ENCODE results near the gene USP32.

The USP32 gene

DNA sequence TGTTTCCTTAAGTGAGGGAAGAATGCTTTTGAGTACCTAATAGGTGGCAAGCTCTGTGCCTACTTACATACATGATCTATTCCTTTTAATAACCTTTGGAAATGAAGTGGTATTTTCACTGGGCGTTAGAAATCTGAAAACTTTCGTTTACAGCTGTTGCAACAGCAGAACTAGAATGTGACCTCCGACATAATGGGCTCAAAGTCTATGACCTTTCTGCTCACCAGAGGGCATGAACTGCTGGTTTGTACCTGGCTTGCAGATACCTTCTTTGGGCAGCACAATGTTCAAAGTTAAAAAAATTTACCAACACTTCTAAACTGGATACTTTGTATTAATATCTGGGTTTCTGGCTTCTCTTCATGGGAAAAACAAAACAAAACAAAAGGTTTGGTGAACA is 217.9 kb downstream of the USP32 start:
- no peak for DNase-seq (ENCODE audit: low read depth)
- TF ChIP-seq, protein P1, sequence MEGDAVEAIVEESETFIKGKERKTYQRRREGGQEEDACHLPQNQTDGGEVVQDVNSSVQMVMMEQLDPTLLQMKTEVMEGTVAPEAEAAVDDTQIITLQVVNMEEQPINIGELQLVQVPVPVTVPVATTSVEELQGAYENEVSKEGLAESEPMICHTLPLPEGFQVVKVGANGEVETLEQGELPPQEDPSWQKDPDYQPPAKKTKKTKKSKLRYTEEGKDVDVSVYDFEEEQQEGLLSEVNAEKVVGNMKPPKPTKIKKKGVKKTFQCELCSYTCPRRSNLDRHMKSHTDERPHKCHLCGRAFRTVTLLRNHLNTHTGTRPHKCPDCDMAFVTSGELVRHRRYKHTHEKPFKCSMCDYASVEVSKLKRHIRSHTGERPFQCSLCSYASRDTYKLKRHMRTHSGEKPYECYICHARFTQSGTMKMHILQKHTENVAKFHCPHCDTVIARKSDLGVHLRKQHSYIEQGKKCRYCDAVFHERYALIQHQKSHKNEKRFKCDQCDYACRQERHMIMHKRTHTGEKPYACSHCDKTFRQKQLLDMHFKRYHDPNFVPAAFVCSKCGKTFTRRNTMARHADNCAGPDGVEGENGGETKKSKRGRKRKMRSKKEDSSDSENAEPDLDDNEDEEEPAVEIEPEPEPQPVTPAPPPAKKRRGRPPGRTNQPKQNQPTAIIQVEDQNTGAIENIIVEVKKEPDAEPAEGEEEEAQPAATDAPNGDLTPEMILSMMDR (IDR thresholded peaks at IDR 0.05; ENCODE audit: control insufficient read depth, insufficient read depth, low read depth, low read length, missing control alignments), result no peak
- no peak overlapping the region for H3K4me3 ChIP-seq (ENCODE audit: control insufficient read depth, low read depth, low read length)

DNA sequence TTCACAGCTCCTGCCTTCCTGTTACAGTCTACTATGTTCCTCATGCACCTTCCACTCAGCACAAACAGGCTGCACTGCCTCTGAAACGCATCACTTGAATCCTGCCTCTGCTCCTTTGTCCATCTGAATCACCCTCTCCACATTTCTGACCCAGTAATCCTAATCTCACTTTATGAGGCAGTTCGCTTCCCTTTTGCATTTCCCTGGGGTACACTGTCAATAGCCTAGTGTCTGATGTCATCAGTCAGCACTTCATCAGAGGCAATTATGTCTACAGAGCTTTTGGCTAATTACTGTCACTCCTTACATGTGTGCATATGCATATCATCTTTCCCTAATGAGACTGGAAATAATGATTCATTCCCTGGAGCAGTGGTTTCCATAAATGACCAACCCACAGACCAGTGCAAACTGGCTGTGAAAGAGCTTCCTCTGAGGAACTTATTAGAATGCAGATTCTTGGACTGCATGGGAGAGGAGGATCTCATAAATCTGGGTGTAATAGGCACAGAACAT is 218.6 kb downstream of the USP32 start:
- no peak overlapping the region for H3K4me3 ChIP-seq (ENCODE audit: control insufficient read depth, low read depth, low read length)
- TF ChIP-seq, protein P1 (IDR thresholded peaks at IDR 0.05; ENCODE audit: control insufficient read depth, insufficient read depth, low read depth, low read length, missing control alignments), result no peak
- peak; percentile 27 for DNase-seq (ENCODE audit: low read depth)

DNA sequence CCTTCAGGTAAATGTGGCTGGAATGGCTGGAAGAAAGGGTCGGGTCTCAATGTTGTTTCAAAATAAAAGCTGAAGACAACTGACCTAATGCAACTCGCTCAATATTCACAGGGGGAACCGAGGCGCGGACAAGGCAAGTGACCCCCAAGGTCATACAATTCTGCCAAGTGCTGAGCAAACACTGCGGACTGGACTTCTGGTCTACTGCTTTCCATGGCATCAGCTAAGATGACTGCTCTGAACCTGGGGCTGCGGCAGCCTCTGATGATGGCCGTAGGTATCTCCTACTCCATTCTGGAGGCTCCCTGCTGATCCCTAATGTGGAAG is 220.2 kb downstream of the USP32 start:
- DNase-seq (ENCODE audit: low read depth), result no peak
- TF ChIP-seq, protein P1 (IDR thresholded peaks at IDR 0.05; ENCODE audit: control insufficient read depth, insufficient read depth, low read depth, low read length, missing control alignments), result no peak
- H3K4me3 ChIP-seq (ENCODE audit: control insufficient read depth, low read depth, low read length), result no peak overlapping the region

DNA sequence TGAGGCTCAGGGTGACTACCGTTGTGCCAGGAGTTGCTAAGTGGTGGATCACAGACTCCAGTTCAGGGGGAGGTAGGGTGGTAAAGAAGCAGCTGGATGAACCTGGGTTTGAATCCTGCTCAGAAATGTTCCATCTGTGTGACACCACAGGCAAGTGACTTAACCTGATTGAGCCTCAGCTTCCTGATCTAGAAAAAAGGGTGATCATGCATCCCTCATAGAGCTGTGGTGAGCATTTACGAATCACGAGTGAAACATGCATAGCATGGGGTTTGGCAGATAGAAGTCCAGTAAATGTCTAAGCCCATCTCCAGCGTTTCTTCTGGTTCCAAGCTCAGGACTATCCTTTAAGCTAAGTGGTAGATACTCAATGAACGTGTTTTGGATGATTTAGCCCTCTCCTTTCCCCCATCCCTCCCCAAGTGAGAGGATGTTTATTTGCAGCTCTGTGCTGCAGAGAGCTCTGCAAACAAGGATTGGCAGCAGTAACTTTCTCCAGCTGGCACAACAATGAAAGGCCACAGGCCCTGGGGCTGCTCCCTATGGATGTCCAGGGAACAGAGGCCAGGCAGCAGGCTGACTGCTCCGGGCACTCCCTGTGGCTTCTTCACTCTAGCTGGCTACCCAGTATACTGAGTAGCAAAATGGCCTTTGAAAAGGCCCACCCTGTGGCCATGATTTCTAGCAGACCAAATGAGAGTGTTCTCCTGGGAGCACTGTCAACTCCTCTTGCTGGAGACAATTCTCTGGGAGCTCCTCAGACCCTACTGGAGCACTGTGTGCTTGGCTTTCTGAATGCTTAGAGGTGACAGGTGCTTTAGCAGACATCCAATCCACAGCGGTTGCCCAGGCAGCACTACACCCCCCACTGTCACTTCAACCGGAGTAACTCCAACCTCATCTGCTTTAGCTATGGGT is 220.8 kb downstream of the USP32 start:
- TF ChIP-seq, protein P1 (IDR thresholded peaks at IDR 0.05; ENCODE audit: control insufficient read depth, insufficient read depth, low read depth, low read length, missing control alignments), result no peak
- H3K4me3 ChIP-seq (ENCODE audit: control insufficient read depth, low read depth, low read length), result no peak overlapping the region
- DNase-seq (ENCODE audit: low read depth), result no peak

DNA sequence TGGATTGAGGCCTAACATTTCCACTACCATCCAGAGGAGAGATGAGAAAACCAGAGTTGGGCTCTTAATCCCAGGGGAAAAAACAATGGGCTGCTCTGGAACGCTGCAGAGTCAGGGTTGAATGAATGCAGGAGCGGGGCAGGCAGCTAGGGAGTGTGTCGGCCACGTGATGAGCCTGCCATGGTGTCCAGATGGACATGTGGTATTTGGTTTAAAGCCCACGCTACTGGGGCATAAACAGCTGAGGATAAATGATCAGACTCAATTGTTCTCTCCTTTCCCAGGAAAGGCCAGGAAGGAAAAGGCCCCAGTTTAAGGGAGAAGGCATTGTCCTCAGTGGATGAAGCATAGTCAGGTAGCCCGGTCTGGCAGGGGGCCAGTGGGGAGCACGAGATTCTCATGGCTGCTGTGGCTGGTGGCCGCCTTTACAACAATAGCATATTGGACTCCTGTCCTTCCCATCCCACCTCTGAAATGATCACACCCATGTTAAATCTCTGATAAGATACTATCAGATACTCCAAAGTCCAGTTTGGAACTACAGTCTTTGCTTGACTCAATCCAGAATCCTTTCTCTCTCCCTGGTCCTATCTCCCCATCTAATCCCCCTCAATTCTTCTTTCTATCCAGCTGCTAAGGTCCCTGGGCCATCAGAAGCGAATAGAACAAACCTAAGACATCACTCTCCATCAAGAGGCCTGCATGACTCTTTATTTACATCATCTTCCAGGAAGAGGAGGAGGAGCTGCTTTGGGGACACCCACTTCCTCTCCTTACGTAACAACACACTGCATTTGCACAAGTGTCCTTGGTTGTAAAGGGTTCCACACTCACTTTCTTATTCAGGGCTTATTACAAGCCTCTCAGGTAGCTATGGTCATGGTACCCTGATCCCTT is 221.8 kb downstream of the USP32 start:
- TF ChIP-seq, protein P1 (IDR thresholded peaks at IDR 0.05; ENCODE audit: control insufficient read depth, insufficient read depth, low read depth, low read length, missing control alignments), result no peak
- DNase-seq (ENCODE audit: low read depth), result peak; percentile 18
- H3K4me3 ChIP-seq (ENCODE audit: control insufficient read depth, low read depth, low read length), result no peak overlapping the region

DNA sequence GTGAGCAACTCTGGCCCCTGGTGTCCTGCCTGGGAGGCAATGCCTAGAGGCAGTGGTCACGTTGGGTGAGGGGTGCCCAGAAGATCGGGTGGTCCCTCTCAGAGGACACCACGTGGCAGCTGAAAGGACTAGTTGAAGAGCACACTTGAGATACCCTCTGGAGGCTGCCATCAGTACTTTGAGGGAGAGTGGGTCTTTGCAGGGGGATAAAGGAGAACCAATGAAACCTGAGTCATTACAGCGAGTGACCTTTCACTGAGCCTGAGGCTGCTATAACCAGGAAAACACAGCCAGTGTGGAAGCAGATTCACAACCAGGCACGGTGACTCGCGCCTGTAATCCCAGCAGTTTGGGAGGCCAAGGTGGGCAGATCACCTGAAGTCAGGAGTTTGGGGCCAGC is 223.3 kb downstream of the USP32 start:
- no peak overlapping the region for H3K4me3 ChIP-seq (ENCODE audit: control insufficient read depth, low read depth, low read length)
- TF ChIP-seq, protein P1 (IDR thresholded peaks at IDR 0.05; ENCODE audit: control insufficient read depth, insufficient read depth, low read depth, low read length, missing control alignments), result no peak
- no peak for DNase-seq (ENCODE audit: low read depth)

Data from AG09309 (cell line).